Activated CD4-positive, alpha-beta T cell treated with anti-CD3 and anti-CD28 coated beads, Interleukin-2, Interleukin-4, amounts not matched to agents 100 ng/mL and 50 ng/mL, durations not matched to agents 16 hours and 8 hours (primary cell): ENCODE results near the gene TRIM17.

Experiments used
- DNase-seq: peaks from one replicate; pipeline ENCODE4 v3.0.0-alpha.2; 2020; ENCODE audit warnings: low spot score

TRIM17 gene

DNA sequence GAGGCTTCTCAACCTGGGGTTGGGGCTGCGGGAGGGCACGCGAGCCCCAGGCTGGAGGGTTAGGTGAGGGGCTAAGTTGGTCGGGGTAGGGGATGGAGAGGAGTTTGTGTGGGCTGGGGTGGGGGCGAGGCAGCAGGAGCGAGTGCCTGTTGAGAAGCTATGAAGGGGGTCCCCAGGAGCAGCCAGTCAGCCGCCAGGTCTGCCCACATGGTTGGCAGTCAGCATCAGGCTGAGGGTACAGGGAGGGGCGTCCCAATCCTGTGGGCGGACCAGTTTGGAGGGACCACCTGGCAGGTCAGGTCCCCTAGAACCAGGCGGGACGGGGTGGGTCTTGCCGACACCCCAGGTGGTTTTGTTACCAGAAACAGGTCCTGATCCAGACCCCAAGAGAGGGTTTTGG is 400 bp upstream of the TRIM17 start:
- DNase-seq: no peak

DNA sequence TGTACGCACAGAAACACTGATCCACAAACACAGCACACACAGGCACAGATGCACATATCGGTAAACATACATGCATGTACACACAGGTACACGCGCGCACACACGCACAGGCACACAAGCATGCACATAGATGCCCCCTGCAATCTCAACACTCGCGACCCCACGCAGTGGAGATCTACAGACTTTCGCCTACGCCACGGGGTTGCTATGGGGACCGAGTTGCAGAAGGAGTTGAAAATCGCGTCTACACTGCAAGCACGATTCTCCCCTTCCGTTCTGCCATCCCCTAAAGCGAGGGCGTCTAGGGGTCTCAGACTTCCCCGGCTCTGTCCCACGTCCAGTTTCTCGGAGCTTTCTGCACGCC is 826 bp downstream of the TRIM17 start:
- no peak for DNase-seq

DNA sequence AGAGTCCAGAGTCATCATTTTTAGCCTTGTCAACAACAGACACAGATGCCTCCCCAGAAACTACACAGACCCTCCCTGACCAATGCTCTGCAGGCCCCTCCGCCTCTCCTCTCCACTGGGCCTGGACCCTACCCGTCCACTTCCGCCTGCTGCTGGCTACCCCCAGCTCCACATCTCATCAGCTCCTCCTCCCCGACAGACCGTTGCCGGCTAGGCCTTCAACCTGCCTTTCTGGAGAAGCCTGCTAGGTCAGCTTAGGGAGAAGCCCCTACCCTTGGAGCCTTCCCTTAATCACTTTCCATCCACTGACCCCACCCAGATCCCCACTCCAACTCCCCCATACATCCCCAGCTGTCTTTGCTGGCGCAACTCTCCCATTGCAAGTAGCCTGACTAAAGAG is 1.4 kb downstream of the TRIM17 start:
- DNase-seq: no peak

DNA sequence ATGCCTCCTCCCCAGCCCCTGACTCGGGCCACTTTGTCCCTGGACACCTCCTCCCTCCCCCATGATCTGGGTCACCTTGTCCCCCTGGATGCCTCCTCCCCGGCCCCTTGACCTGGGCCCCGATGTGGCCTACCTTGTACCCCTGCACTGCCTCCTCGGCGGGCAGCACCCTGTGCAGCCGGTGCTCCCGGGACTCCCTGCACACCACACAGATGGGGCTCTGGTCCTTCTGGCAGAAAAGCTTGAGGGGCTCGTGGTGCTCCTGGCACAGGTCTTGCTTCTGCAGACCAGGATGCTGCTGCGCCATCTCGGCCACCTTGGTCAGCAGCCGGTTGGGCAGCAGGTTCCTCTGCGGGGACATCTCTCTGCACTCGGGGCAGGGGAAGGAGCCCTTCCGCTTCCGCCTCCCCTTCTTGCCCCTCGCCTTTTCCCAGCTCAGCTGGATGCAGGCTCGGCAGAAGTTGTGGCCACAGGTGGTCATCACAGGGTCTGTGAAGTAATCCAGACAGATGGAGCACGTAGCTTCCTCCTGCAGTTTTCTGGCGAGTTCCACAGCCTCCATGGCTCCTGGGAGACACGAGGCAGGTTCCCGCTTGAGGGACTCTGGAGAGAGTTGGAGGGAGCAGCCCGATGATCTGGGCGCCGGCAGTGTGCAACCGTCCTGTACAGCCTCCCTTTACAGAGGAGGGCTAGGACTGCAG is 2.0 kb downstream of the TRIM17 start:
- no peak for DNase-seq

DNA sequence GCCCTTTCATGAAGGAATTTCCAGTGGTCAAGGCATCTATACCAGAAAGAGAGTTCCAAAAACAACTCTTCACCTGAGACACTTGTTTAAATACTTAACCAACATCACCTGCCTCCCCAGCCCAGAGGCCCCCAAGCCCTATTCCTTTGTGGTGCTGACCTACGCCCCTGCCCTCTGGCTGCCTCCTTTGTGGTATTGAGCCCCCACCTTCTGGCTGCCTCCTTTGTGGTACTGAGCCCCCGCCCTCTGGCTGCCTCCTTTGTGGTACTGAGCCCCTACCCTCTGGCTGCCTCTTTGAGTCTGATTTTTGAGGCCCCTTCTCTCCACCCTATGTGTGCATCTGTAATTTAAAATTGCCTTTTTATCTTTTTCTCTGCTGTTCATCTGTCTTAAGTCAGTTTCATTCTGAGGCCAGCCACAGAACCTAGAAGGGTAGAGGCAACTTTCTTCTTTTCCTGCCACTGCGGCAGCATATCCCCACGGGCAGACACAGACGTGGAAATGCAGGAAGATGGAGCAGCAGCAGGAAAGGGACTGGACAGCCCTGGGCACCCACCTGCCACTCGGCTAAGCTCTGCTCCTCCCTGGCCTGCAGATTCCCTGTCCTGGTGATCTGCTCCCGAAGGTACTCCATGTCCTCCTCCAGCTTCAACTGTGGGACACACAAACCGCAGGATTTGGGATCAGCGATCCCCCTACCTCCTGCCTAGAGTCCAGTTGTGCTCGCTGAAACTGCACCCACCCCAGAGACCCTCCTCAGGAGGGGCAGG is 3.2 kb downstream of the TRIM17 start:
- no peak for DNase-seq

DNA sequence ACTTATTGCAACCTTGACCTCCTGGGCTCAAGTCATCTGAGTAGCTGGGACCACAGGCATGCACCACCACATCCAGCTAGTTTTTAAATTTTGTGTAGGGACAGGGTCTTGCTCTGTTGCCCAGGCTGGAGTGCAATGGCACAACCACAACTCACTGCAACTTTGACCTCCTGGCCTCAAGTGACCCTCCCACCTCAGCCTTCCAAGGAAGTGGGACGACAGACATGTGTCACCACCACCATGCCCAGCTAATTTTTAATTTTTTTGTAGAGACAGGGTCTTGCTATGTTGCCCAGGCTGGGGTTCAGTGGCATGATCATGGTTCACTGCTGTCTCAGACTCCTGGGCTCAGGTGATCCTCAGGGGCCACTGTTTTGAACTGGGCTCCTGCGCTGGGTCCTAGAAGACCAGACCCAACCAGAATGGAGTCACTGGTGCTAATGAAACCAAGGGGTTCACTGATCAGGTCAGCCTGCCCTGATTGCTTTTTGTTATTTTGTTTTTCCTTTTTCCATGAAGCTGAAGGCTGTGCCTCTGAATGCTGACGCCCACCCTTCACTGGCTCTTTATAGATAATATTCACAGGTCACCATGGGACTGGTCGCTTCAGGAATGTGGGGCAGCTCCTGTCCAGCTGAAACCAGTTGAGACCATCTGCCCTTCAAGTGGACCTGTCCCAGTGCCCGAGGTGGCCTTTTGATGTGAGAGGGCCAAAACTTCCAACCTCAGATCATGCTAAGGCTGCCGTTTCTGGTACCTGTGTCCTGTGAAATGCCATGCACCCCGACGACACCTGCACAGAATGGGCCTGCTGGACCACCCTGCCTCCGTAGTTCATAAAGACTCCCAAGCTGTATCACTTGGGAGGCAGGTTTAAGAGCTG is 4.9 kb downstream of the TRIM17 start:
- no peak for DNase-seq

DNA sequence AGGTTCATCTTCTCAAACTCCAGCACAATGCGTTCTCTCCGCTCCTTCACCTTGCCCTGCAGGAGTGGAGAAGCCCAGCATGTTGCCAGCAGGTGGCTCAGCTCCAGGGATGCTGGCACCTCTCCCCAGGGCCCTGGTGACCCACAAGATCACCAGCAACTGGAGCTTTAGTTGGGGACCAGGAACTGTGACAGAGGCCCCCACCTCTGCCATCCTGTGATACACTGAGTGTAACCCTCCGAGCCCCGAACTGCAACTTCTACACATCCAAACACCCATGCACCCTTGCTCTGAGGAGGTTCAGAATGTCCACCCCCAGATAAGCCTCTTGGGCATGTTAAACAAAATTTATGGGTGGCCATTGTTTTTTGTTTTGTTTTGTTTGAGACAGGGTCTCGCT is 5.5 kb downstream of the TRIM17 start:
- no peak for DNase-seq

DNA sequence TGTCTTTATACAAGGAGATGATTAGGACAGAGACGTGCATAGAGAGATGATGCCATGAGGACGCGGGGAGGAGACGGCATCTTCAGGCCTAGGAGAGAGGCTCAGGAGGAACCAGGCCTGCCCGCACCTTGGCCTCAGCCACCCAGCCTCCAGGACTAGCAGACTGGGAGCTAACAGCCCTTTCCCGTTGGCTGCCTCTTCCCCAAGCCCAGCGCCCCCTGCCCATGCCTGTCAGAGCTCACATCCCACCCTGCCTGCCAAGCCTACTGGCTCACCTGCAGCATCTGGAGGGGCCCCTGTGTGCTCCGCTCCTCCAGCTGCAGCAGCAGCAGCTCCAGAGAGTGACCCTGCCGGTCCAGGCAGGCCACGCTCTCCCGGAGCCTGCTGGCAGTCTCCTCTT is 6.0 kb downstream of the TRIM17 start:
- DNase-seq: no peak

DNA sequence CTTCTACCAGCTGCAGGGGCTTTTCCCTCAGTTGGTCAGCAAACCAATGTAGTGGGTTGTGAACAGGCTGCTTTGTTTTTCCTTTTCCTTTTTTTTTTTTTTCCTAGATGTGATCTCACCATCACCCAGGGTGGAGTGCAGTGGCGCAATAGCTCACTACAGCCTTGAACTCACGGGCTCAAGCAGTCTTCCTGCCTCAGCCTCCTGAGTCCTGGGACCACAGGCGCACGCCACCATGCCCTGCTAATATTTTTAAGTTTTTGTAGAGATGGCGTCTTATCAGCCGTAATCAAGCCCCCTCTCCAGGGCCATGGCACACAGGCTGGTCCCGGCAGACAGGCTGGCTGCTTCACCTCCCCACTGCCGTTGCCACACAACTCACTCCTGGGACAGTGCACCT is 6.6 kb downstream of the TRIM17 start:
- DNase-seq: no peak

DNA sequence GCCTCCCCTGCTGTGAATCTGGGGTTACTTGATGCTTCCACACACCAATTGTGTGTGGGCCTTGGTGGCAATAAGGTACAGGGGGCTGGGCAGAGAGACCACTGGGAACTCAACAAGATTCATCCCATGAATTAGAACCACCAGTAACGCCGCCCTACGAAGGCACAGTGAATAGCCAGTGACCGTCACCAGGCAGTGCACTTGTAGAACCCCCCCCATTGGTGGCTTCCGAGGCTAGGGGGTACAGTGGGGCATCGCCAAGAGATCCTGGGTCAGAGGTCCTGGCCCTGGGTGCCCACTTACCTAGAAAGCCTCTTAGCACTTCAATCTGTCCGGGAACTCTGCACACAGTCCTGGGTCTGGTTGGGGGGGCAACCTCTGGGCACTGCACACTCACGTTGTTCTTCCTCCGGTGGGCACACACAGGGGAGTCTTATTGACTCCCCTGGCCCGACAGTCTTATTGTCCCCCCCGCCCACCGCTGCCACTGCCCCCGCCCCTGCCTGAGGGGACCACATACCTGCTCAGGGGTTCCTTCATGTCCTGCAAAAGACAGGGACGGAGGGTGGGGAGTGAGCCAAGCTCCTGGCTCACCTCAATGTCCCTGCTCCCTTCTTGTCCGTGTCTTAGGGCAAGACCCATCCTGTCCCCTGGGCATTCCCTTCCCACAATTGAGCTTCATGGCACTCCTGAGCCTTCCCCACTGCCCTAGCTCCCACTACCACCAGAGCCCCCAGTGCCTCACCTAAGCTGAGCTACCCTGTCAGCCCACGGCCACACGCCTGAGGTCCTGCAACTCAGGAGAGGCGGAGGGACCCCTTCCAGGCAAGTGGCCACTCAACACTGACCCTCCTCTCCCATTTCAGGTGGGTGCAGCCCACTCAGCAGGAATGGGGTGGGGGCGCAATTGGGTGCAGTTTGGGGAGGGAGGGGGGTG is 7.5 kb downstream of the TRIM17 start:
- DNase-seq: no peak

DNA sequence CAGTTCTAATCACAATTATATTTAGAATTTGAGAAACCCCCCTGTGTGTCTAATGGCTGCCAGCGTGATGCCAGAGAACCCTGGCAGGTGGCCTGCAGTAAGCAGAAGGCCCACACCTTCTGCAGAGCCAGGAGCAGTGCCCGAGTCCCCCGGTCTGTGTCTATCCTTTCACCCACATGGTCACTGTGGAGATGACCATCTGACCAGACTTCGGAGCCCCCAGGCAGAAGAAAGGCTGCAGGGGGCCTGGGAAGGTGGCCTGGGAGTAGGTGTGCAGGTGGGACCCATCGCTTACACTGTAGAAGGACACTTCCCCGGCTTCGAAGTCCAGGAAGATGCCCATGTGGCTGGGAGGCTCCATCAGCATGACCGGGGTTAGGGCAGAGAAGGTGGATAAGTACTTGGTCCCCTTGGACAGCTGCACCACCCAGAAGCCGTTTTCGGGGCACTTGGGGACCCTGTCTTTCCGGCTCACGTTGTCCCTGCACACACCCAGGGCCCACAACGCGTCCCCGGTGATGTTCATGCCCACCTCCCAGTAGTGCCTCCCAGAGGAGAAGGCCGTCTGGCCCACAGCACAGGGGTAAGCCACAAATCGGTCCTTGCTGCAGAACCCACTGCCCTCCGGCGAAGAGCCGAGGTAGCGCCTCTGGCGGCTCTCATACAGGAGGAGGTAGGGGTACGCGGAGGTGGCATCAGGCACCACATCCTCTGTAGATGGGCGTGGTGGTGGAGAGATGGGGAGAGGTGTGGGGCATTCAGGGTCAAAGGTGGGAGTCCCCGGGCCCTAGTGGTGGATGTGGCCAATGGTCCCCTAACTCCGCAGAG is 8.4 kb downstream of the TRIM17 start:
- no peak for DNase-seq

DNA sequence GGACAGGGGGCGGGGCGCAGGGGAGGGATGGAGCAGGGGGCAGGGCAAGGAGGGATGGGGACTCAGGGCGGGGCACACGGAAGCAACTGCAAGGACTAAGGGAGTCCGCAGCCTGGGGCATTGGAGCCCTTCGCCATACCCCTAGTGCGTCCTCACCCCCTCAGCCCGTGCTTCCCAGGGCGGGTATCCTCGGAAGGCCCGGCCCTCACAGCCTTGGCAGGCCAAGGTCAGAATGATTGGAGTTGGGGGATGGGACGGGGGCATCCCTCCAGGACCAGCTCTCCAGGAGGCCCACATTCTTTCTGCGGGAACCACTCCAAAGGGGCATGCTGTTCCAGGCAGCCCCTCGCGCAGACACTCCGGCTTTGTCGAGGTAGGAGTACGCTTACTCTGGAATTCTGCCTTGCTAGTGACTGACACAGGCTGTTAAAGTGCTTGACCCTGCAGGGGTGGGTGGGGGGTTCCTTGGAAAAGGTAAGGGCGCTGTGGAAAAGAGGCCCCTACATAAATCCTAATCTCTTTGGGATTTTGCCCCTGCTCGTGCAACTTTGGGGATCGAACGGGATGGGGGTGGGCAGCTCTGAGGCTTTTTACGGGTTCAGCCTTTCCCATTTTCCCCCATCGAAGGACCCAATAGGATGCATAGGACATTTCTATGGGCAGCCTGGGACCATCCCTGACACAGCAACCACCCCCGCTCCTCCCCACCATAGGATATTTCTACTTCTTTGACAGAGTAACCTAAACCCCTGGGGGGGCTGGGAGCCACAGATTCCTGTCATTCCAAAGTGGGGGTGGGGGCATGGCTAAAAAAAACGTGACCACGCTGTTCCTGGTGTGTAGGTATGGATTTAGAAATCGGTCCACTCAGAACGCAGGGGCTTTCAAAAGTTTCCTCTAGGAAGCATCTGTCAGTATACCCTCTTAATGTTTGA is 9.3 kb downstream of the TRIM17 start:
- no peak for DNase-seq

DNA sequence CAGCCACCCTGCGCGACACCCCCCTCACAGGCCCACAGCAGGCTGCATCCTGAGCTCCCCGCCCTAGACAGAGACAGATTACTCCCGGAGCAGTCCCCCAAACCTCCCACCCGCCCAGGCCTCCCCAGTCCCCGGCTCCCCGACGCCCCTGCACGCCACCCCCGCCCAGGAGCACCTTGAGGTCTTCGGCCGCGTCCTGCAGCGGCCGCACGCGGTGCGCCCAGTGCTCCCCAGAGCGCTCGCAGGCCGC is 10.8 kb downstream of the TRIM17 start:
- no peak for DNase-seq

DNA sequence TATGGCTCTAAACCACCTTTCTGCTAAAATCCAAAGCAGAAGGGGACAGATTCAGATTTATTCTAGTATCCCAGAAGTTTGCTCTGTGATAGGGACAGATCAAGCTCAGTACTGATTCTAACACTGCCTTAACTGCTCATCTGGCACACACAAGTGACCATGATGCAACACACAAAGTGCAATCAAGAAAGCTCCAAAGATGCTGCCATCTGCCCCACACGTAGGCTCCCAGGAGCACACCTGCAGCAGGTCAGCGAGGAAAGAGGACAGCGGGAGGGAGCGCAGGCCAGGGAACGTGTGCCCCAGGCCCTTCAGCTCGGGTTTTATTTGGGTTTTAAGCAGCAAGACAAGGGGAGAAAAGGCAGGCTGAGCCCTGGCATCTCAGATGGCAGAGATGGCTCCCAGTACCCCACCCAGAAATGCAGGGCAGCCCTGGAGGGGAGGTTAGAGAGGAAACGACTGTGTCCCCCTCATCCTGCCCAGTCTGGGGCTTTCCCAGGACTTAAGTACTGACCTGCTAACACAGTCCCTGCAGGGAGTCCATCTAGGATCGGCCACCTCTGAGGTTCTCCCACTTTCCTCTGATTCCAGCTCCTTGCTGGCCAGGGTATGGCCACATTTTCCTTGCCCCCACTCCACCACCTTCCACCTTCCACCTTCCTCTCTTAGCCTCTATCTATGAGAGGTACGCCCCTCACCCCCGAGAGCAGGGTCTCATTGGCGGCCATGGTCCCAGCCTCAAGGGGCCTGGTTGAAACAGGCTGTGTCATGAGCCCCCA is 11.3 kb downstream of the TRIM17 start:
- DNase-seq: no peak

DNA sequence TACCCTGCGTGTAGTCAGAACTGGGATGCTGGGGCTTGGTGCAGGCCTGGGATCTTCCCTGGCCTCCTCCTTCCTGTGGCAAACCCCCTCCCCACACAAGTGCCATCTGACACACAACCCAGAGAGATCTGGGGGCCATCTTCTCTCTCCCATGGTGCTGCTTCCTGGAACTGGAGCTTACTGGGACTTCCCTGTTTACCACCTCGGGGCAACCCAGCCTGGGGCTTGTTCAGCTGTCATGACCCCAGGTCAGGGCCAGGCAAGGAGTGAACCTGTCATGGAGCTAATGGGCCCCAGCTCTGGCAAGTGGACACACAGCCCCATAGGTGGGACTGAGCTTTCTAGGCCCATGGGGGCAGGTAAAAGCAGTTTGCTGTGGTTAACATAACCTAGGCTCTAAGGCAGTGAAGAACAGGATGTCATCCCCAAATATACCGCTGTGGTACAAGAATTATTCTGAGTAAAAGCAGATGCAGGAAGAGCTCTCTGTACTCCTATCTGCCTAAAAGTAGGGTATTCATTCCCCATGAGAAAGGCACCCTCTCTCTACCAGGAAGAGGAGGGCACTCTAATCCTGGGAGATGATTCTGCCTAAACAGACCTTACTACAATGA is 12.4 kb downstream of the TRIM17 start:
- DNase-seq: no peak

DNA sequence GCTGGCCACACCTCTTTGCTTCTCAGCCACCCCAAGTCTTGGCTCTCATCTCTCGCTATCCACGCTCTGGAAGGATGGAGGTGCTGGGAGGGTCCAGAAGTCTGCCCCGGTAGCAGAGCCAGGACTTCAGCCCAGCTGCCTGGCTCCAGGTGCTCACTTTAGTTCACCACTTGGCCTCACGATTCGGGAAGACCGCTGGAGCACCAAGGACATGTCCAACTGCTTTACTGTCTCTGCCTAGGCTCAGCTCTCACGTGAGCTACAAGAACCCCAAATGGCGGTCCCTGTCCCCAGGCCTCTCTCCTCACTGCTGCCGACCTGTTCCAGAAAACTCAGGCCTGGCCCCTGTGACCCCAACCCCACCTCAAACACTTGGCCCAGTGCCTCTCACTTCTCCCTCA is 13.4 kb downstream of the TRIM17 start:
- DNase-seq: no peak

DNA sequence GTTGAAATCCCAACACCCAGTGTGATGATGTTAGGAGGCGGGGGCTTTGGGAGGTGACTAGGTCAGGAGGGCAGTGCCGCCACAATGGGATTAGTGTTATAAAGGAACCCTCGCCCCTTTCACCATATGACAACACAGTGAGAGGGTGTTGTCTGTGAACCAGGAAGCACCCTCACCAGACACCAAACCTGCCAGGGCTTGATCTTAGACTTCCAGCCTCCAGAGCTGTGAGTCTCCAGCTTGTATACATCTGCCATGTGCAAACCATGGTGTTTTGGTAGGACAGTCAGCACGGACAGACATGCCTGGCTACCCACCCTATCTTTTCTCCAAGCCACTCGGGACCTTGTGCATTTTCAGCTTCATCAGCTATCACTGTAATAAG is 14.0 kb downstream of the TRIM17 start:
- no peak for DNase-seq

DNA sequence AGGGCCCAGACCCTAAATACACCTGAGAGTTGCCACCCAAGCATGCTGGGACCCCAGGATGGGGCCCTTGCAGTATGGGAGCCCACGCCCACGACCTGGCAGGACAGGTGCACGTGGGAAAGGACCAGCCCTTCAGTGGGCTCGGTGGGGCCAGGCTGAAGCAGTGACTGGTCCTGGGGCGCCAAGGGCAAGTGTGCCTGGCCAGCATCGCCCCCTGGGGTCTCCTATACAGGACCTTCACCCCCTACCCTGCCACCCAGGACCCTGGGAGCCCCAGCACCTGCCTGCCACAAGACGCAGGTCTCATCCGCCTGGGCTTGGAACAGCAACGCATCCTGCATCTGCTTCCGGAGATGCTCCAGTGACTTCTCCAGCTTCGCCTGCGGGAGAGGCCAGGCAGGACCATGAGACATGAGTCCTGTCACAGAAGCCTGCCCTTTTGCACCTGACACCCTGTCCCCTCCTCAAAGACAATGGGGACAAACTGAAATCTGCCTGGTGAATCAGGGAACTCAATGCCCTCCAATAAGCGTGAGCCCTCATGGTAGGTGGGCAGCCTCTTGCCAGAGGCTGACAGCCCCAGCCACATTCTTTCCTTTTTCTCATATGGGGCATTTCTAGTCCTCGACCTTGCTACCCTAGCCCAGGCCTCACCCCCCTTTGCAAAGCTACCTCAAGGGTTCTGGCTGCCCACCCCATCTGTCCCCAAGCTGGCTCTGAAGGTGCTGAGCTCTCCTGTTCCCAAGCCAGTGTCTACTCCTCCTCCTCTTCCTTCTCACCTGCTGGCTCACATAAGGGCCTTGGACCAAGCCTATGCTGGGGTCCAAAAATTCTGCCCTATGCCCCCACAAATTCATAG is 14.7 kb downstream of the TRIM17 start:
- DNase-seq: no peak
